Mammary epithelial cell (primary cell): Measurements from ENCODE around the gene SRGAP1.

Experiments used
- CTCF ChIP-seq, 2 donors: IDR thresholded peaks in 1 of 2; conservative IDR thresholded peaks in 1 of 2; 2 replicates each; pipeline ENCODE4 v1.5.1; 2011 to 2012; ENCODE audit warnings: inconsistent platforms in 2 of 2, low read length in 2 of 2, mild to moderate bottlenecking in 2 of 2, control low read depth in 1 of 2, low read depth in 1 of 2; ENCODE audit not compliant: insufficient read depth in 1 of 2; ENCODE audit errors: extremely low read depth in 1 of 2
- EZH2 ChIP-seq: IDR thresholded peaks from 2 replicates; pipeline ENCODE4 v1.6.1; 2012; ENCODE audit warnings: low read length, inconsistent platforms, borderline replicate concordance

GRCh38 chr12:64187370-64187769, 342.9 kb downstream of the SRGAP1 start:
- TF ChIP-seq CTCF (conservative IDR thresholded peaks at IDR 0.05 in 1 of 2, IDR thresholded peaks at IDR 0.05 in 1 of 2; ENCODE audit: extremely low read depth in 1 of 2, insufficient read depth in 1 of 2, low read depth in 1 of 2, low read length in 2 of 2) (no peak), EZH2 (no peak)
